HG02759 (cell line): Measurements from ENCODE around the gene TRPC4AP.
A peak's percentile ranks its signal among the peaks of the same experiment; 100 is the strongest.

Experiments
- ATAC-seq: cut with Tn5 transposase; IDR thresholded peaks from one replicate; pipeline ENCODE4 v1.9.1; 2021; ENCODE audit warnings: mild to moderate bottlenecking, moderate library complexity; ENCODE audit not compliant: unreplicated experiment

TRPC4AP gene

GRCh38 chr20:34971561-34972235 lies 120.9 kb downstream of the TRPC4AP start:
- ATAC-seq, result no peak

- ATAC-seq, result no peak
These were observed 121.6 kb downstream of the TRPC4AP start for GRCh38 chr20:34970846-34971560.

- no peak for ATAC-seq
These were observed 122.3 kb downstream of the TRPC4AP start for GRCh38 chr20:34970193-34970840.

- ATAC-seq, result no peak
These were observed 124.4 kb downstream of the TRPC4AP start for GRCh38 chr20:34968042-34968775.

GRCh38 chr20:34967421-34967820 lies 125.2 kb downstream of the TRPC4AP start:
- no peak for ATAC-seq

- ATAC-seq, result no peak
These were observed 127.6 kb downstream of the TRPC4AP start for GRCh38 chr20:34965051-34965450.

- no peak for ATAC-seq
These were observed 128.1 kb downstream of the TRPC4AP start for GRCh38 chr20:34964486-34964885.

GRCh38 chr20:34956751-34957472 lies 135.7 kb downstream of the TRPC4AP start:
- ATAC-seq, result no peak

- ATAC-seq, result peak; percentile 46
These were observed 136.6 kb downstream of the TRPC4AP start for GRCh38 chr20:34956041-34956458.

- ATAC-seq, result peak; percentile 92
These were observed 137.2 kb downstream of the TRPC4AP start, which contains the start of the genes GSS and MYH7B for GRCh38 chr20:34955231-34956040. Gene GSS (minus strand): TSS chr20:34955806. CDS start chr20:34951852, 3,954 bp downstream. Gene MYH7B (plus strand): TSS chr20:34955868. CDS start chr20:34978006, 22,138 bp downstream.

GRCh38 chr20:34954904-34955230 lies 137.7 kb downstream of the TRPC4AP start:
- no peak for ATAC-seq

GRCh38 chr20:34953960-34954359 lies 138.6 kb downstream of the TRPC4AP start:
- ATAC-seq, result no peak

- no peak for ATAC-seq
These were observed 139.9 kb downstream of the TRPC4AP start for GRCh38 chr20:34952671-34953070.
